ENCODE measurements around the gene NEU4.
"Not testable (repeated sequence)": the region's sequence is repeated elsewhere in the genome, so short reads cannot be mapped to it uniquely, and the experiment has no call there.

Gene NEU4

GRCh38 chr2:241822264-241822623 is 13.3 kb downstream of the NEU4 start:
- in situ Hi-C loops (cut with HindIII; ENCODE audit: low sequenced_read_pairs): no loop called here
- H3K4me3 ChIP-seq (ENCODE audit: low read depth, low read length): no peak overlapping the region
- no peak for DNase-seq (ENCODE audit: low read depth)
- TF ChIP-seq CTCF (IDR thresholded peaks at IDR 0.05; ENCODE audit: low read depth, low read length, missing control alignments): no peak

- H3K4me3 ChIP-seq (ENCODE audit: low read depth, low read length); in situ Hi-C loops (cut with HindIII; ENCODE audit: low sequenced_read_pairs); DNase-seq (ENCODE audit: low read depth): not testable (repeated sequence)
Measured at GRCh38 chr2:241823531-241824437, 14.8 kb downstream of the NEU4 start.

- in situ Hi-C loops (cut with HindIII; ENCODE audit: low sequenced_read_pairs): no loop called here
- TF ChIP-seq CTCF (IDR thresholded peaks at IDR 0.05; ENCODE audit: low read depth, low read length, missing control alignments): no peak
- DNase-seq (ENCODE audit: low read depth): no peak
- no peak overlapping the region for H3K4me3 ChIP-seq (ENCODE audit: low read depth, low read length)
Measured at GRCh38 chr2:241827394-241827793, 18.4 kb downstream of the NEU4 start.

- DNase-seq (ENCODE audit: low read depth): no peak
- no peak for TF ChIP-seq CTCF (IDR thresholded peaks at IDR 0.05; ENCODE audit: low read depth, low read length, missing control alignments)
- in situ Hi-C loops (cut with HindIII; ENCODE audit: low sequenced_read_pairs): no loop called here
- no peak overlapping the region for H3K4me3 ChIP-seq (ENCODE audit: low read depth, low read length)
Measured at GRCh38 chr2:241833101-241833663, 24.2 kb downstream of the NEU4 start.

GRCh38 chr2:241833756-241834526 is 24.9 kb downstream of the NEU4 start:
- DNase-seq (ENCODE audit: low read depth); H3K4me3 ChIP-seq (ENCODE audit: low read depth, low read length); in situ Hi-C loops (cut with HindIII; ENCODE audit: low sequenced_read_pairs): not testable (repeated sequence)

- no peak overlapping the region for H3K4me3 ChIP-seq (ENCODE audit: low read depth, low read length)
- in situ Hi-C loops (cut with HindIII; ENCODE audit: low sequenced_read_pairs): no loop called here
- DNase-seq (ENCODE audit: low read depth): no peak
- TF ChIP-seq CTCF (IDR thresholded peaks at IDR 0.05; ENCODE audit: low read depth, low read length, missing control alignments): no peak
Measured at GRCh38 chr2:241834527-241835210, 25.7 kb downstream of the NEU4 start.

GRCh38 chr2:241835611-241836010 is 26.6 kb downstream of the NEU4 start:
- no peak for TF ChIP-seq CTCF (IDR thresholded peaks at IDR 0.05; ENCODE audit: low read depth, low read length, missing control alignments)
- no peak overlapping the region for H3K4me3 ChIP-seq (ENCODE audit: low read depth, low read length)
- DNase-seq (ENCODE audit: low read depth): no peak
- in situ Hi-C loops (cut with HindIII; ENCODE audit: low sequenced_read_pairs): no loop called here
